NCI-H146 treated with DMSO at 0.1 percent for 48 hours (cell line): ENCODE results near the gene HECW1.

Experiments used
- DNase-seq: peaks from one replicate; lab custom pipeline; 2025; ENCODE audit not compliant: unreplicated experiment; lab: John Stamatoyannopoulos, UW

Gene HECW1

DNA sequence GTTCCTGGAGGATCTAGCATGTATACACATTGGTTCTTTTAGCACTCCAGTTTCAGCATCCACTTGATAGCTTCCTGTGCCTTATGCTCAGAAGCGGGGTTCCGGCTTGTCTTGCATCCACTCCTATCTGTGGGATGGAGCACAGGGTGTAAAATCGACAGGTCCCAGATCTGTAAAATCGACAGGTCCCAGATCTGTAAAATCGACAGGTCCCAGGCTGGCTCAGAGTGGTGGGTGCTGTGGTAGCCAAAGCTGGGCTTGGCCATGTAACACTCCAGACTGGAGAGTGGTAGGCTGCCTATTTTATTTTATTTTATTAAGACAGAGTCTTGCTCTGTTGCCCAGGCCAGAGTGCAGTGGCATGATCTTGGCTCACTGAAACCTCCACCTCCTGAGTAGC, 30.3 kb downstream of the HECW1 start:
- DNase-seq: no peak

- DNase-seq: no peak
These were observed 31.6 kb downstream of the HECW1 start for GRCh38 chr7:43143918-43144589.

GRCh38 chr7:43148161-43148731, 35.8 kb downstream of the HECW1 start:
- DNase-seq: no peak

- no peak for DNase-seq
These were observed 38.6 kb downstream of the HECW1 start for GRCh38 chr7:43151076-43151475.

DNA sequence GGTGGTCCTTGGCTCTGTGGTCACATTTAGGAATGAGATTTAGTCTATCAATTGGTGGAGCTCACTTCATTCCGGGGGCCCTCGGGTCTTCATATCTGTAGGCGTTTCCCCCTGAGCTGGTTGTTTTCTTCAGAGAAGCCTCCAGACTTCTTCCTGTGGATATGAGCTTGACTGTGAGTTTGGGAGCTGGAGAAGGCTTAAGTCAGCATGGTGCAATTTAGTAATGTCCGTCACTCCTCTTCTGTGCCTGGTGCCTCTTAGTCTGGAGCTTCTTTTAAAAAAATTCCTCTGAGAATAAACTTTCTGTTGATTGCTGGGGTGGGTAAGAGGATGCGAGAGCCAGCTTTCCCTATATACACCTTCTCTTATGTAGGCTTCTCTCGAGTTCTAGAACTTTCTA, 40.2 kb downstream of the HECW1 start:
- DNase-seq: no peak

GRCh38 chr7:43155636-43156035, 43.2 kb downstream of the HECW1 start:
- no peak for DNase-seq

- no peak for DNase-seq
These were observed 51.4 kb downstream of the HECW1 start for GRCh38 chr7:43163885-43164284.

DNA sequence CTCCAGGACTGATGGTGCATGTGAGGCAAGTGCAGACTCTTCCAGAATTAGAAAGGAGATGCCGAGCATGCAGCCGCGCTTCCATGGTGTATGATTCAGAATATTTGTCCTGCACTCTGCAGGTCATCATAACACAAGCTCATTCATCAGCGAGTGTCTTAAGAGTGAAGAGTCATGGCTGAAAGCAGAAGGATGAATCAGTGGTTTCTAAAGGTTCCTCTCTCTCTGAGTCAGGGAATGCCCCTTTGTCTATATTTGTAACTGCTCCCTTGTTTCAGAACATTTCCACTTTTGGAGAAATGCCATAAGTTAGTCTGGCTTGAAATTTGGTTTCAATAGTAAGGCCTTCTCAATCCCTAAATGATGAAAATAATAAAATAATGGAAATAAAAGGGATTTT, 52.3 kb downstream of the HECW1 start:
- no peak for DNase-seq

DNA sequence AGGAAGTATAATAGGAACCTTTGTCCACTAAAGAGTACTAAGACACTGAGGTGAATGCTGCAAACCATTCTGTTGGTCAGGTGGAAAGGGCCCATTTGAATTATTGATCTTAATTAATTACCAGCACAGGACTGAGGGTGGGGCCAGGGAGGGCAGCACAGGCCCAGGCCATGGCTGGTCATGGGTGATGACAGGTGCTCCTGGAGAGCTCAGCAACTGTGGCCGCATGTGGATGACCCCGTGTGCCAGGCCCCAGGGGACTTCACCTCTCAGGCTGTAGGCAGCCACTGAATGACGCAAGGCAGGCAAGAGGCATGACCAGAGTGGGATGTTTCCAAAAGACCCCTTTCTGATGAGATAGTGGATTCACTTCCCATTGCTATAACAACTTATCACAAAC, 54.2 kb downstream of the HECW1 start:
- DNase-seq: no peak

GRCh38 chr7:43169076-43169475, 56.6 kb downstream of the HECW1 start:
- no peak for DNase-seq

DNA sequence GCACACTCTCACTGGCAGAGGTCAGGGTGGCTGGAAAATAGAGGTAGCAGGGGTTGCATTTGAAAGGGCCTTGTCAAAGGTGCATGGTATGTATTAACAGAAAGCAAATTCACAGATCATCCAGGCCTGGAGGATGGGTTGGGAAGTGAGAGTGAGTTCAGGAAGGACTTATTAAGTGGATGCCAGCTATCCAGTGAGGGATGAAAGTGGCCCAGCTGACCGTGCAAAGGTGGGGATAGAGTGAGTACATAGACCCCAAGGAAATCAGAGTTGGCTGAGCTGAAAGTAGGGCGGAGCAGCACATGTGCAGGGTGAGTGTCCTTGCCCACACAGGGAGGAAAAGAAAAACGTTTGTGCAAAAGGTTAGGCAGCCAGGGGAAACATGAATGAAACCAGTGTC, 58.1 kb downstream of the HECW1 start:
- no peak for DNase-seq

GRCh38 chr7:43175570-43176200, 63.2 kb downstream of the HECW1 start:
- no peak for DNase-seq

DNA sequence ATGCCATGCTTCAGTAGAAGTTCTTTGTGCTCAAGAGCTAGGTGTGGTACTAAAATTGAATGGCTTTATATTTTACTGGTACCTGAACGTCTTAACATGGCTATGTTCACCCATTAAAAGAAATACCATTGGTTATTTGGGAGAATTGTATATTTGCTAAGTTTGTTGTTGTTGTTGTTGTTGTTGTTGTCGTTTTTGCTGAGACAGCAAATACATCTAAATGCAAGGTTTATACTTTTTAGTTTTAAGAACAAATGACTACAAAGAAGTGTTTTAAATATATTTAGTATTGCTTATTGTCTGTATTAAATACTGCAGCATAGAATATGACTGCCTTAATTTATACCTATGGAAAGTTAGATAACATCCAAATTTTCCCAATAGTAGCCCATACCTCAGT, 66.9 kb downstream of the HECW1 start:
- no peak for DNase-seq

- DNase-seq: no peak
These were observed 80.5 kb downstream of the HECW1 start for GRCh38 chr7:43192806-43193460.

- no peak for DNase-seq
These were observed 81.4 kb downstream of the HECW1 start for GRCh38 chr7:43193893-43194292.

DNA sequence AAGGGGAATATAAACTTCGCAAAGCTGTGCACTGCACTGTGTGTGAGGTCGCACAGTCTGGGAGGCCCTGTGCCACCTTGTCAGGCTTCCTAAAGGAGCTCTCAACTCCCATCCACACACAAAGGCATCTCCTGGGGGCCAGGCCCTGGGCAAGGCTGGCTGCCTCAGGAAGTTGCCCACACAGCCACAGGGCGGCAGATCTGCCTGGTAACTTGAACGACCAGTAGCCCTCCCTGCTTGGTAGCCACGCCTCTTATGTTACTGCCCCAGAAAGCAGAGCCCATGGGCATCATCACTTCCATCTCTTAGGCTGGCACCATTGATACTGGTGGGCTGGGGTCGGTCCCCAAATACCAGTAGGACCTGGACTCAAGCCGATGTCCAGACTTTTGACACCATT, 82.8 kb downstream of the HECW1 start:
- DNase-seq: no peak

DNA sequence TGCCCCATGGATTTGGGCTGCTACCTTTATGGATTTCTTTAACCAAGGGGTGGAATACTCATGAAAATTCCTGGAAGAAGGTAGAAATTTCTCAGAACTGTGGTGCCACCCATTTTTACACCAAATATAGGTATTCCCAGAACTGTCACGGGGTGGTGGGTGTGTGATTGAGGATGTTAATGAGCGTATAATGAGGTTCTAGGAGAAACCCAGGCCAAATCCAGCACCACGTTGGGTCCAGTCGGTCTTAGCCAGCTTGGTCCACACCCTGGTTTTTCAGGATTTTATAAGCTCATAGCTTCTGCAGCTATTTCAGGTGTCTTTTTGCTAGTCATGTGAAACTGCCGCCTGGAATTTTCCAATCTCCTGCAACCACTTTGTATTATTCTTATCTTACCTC, 83.3 kb downstream of the HECW1 start:
- DNase-seq: no peak

DNA sequence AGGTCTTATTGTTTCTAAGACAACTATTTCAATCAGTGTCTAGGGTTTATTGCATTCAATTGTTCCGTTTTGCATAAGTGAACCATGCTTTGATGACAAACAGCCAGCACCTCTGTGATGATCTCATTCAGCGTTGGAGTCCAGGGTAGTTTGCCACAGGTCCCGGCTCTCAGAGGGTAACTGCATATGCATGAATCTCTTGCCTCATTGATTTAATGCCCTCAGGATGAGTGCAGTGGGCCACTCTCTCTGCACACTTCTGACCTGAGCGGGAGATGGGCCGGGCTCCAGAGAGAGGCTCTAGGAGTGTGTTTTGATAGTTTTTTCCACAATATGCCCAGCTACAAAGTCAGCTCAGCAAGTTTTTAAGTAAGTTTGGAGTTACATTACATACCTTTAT, 83.9 kb downstream of the HECW1 start:
- no peak for DNase-seq

- no peak for DNase-seq
These were observed 85.6 kb downstream of the HECW1 start for GRCh38 chr7:43198016-43198415.

GRCh38 chr7:43198599-43199090, 86.2 kb downstream of the HECW1 start:
- no peak for DNase-seq

- DNase-seq: no peak
These were observed 87.1 kb downstream of the HECW1 start for GRCh38 chr7:43199371-43200160.
